ENCODE data around the gene CYP3A7.

DNA sequence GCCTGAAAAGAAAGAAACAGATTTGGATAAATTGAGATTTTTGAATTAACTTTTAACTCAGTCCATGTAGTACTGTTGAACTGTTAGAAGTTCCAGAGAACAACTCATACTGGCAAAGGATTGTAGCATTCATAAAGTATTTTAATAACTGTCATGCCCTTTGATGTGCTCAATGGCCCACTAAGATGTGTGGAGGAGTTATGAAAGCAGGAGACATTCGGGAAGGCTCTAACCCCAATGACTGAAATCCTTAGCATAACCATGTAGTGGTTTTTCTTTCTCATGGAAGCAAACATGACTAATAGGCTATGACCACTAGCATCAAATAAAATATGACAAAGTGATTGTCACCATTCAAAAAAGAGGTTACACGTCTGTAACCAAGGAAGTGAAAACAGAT lies 25.7 kb downstream of the CYP3A7 start:
- TF ChIP-seq POLR2A (IDR thresholded peaks at IDR 0.05; ENCODE audit: low read depth, low read length) (no peak), TAF1 (IDR thresholded peaks at IDR 0.05; ENCODE audit: low read depth, low read length) (no peak), POU2F2 (IDR thresholded peaks at IDR 0.05; ENCODE audit: low read depth, low read length) (no peak)
